ENCODE measurements around the gene SCT.
A peak's percentile ranks its signal among the peaks of the same experiment; 100 is the strongest.

Gene SCT

GRCh38 chr11:613369-613968 is 13.5 kb downstream of the SCT start:
- DNase-seq (no peak), ATAC-seq (replicated peaks) (no peak)
- H3K4me1 Mint-ChIP-seq = peaks cover 15 to 41% of the 10 kb centered on the region in 2 donors
- no peaks in the 10 kb centered on the region for H3K27me3 Mint-ChIP-seq
- H3K4me3 Mint-ChIP-seq = peak overlapping the region in 1 of 2 donors; percentile 6
- H3K36me3 Mint-ChIP-seq = peaks cover 23 to 29% of the 10 kb centered on the region in 2 donors
- peak overlapping the region; percentile 42 for H3K27ac Mint-ChIP-seq
- H3K9me3 Mint-ChIP-seq = no peaks in the 10 kb centered on the region

- peaks cover 15 to 41% of the 10 kb centered on the region in 2 donors for H3K4me1 Mint-ChIP-seq
- no peaks in the 10 kb centered on the region for H3K9me3 Mint-ChIP-seq
- no peaks in the 10 kb centered on the region for H3K27me3 Mint-ChIP-seq
- ATAC-seq (replicated peaks) (no peak), DNase-seq (no peak)
- H3K36me3 Mint-ChIP-seq = peaks cover 24 to 28% of the 10 kb centered on the region in 2 donors
- H3K27ac Mint-ChIP-seq = no peak overlapping the region
- no peak overlapping the region for H3K4me3 Mint-ChIP-seq
These were observed 14.1 kb downstream of the SCT start for GRCh38 chr11:612961-613300.

DNA sequence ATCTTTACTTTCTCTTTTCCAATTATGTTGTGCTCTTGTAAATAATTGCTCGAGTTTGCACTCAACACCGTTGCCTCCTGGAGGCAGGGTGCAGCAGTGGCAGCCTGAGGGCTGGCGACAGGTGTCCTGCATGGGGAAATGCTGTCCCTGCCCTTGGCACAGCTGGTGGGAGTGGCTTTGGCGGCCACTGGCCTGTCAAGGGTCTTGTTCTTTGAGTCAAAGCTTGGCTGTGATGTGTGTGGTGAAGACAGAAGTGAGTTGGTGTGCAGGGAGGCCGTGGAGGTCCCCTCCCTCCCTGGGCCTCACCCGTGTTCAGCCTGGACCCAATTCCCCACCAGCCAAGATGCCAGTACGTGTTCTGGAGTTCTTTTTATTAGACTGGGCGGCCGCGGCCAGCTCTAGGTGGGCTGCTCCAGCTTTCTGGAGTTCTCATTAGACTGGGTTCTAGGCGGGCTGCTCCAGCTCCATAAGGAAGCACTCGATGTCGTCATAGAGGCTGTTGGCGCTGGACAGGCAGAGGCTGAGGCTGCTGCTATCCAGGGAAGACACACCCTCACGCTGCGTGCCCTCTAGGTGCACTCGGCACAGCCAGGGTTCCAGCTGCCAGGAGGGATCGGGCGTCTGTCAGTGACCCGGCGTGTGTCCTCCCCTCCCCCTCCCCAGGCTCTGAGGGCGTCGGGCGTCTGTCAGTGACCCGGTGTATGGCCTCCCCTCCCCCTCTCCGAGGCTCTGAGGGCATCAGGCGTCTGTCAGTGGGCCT is 14.6 kb downstream of the SCT start:
- DNase-seq (no peak), ATAC-seq (replicated peaks) (no peak)
- Mint-ChIP-seq H3K4me3 (peak overlapping the region; percentile 36 to 37), H3K27ac (peak overlapping the region; percentile 88), H3K36me3 (peaks cover 27 to 28% of the 10 kb centered on the region in 2 donors), H3K4me1 (peaks cover 15 to 41% of the 10 kb centered on the region in 2 donors), H3K27me3 (no peaks in the 10 kb centered on the region), H3K9me3 (no peaks in the 10 kb centered on the region)

GRCh38 chr11:611001-611996 is 15.7 kb downstream of the SCT start:
- Mint-ChIP-seq H3K27me3 (no peaks in the 10 kb centered on the region), H3K4me1 (peaks cover 10 to 32% of the 10 kb centered on the region in 2 donors)

DNA sequence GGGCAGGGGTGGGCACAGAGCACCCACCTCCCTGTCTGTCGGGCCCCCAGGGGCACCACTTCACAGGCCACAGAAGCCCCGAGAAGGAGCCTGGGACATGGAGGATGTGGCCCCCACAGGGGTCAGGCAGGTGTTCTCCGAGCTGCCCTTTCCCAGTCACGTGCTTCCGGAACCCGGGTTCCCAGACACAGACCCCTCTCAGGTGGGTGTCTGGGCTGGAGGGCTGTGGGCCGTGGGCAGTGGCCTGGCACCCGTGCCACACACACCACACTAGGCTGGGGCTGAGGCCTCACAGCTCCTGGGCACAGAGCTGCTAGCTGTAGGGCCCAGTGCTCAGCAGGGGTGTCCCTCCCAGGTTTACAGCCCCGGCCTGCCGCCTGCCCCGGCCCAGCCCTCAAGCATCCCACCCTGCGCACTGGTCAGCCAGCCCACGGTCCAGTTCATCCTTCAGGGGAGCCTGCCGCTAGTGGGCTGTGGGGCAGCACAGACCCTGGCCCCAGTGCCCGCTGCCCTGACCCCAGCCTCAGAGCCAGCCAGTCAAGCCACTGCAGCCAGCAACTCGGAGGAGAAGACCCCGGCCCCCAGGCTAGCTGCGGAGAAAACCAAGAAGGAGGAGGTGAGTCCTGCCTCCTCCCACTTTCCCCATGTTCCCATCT is 16.7 kb downstream of the SCT start:
- no peak for ATAC-seq (replicated peaks)
- Mint-ChIP-seq H3K4me1 (peaks cover 9 to 28% of the 10 kb centered on the region in 2 donors), H3K4me3 (no peak overlapping the region), H3K27me3 (no peaks in the 10 kb centered on the region), H3K27ac (peak overlapping the region; percentile 56), H3K9me3 (no peaks in the 10 kb centered on the region), H3K36me3 (peaks cover 32 to 35% of the 10 kb centered on the region in 2 donors)
- DNase-seq = no peak

More at GRCh38 chr11:611001-611996, 15.7 kb downstream of the SCT start:
- DNase-seq (no peak), ATAC-seq (replicated peaks) (no peak)
- Mint-ChIP-seq H3K36me3 (peaks cover 31 to 34% of the 10 kb centered on the region in 2 donors), H3K9me3 (no peaks in the 10 kb centered on the region), H3K4me3 (no peak overlapping the region), H3K27ac (peak overlapping the region; percentile 62)

DNA sequence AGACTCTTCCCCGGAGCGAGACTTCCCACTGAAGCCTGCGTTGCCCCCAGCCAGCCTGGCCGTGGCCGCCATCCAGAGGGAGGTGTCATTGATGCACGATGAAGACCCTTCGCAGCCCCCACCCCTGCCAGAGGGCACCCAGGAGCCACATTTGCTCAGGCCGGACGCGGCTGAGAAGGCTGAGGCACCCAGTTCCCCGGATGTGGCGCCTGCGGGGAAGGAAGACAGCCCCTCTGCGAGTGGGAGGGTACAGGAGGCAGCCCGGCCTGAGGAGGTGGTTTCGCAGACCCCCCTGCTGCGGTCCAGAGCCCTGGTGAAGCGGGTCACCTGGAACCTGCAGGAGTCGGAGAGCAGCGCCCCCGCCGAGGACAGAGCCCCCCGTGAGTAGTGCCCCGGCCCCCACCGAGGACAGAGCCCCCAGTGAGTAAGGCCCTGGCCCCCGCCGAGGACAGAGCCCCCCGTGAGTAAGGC is 17.6 kb downstream of the SCT start:
- Mint-ChIP-seq H3K4me1 (peaks cover 8 to 22% of the 10 kb centered on the region in 2 donors), H3K36me3 (peaks cover 36 to 39% of the 10 kb centered on the region in 2 donors), H3K27ac (no peak overlapping the region), H3K4me3 (no peak overlapping the region), H3K9me3 (no peaks in the 10 kb centered on the region), H3K27me3 (no peaks in the 10 kb centered on the region)
- ATAC-seq (replicated peaks) (no peak), DNase-seq (no peak)

GRCh38 chr11:608791-609251 is 18.2 kb downstream of the SCT start:
- Mint-ChIP-seq H3K36me3 (peaks cover 38 to 44% of the 10 kb centered on the region in 2 donors), H3K9me3 (no peaks in the 10 kb centered on the region)

GRCh38 chr11:607971-608659 is 18.9 kb downstream of the SCT start:
- H3K27ac Mint-ChIP-seq = peak overlapping the region; percentile 80
- DNase-seq = no peak

More at GRCh38 chr11:608791-609251, 18.2 kb downstream of the SCT start:
- H3K4me3 Mint-ChIP-seq = no peak overlapping the region
- ATAC-seq (replicated peaks) (no peak), DNase-seq (no peak)
- H3K27me3 Mint-ChIP-seq = no peaks in the 10 kb centered on the region
- H3K4me1 Mint-ChIP-seq = peaks cover 4 to 17% of the 10 kb centered on the region in 2 donors
- H3K27ac Mint-ChIP-seq = no peak overlapping the region

DNA sequence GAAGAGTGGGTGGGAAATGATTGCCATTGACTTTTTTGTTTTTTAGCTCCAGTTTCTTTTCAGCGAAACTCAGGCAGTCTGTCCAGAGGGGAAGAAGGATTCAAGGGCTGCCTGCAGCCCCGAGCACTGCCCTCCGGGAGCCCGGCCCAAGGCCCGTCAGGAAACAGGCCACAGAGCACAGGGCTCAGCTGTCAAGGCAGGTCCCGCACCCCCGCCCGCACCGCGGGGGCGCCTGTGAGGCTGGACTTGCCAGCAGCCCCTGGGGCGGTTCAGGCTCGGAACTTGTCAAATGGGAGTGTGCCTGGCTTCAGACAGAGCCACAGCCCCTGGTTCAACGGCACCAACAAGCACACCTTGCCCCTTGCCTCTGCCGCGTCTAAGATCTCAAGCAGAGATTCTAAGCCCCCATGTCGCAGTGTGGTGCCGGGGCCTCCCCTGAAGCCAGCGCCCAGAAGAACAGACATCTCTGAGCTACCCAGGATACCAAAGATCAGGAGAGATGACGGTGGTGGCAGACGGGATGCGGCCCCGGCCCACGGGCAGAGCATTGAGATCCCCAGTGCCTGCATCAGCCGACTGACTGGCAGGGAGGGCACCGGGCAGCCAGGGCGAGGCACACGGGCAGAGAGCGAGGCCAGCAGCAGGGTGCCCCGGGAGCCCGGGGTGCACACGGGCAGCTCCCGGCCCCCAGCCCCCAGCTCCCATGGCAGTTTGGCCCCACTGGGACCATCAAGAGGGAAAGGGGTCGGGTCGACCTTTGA is 19.8 kb downstream of the SCT start:
- Mint-ChIP-seq H3K9me3 (no peaks in the 10 kb centered on the region), H3K27me3 (no peaks in the 10 kb centered on the region), H3K27ac (peak overlapping the region; percentile 11), H3K36me3 (peaks cover 34 to 37% of the 10 kb centered on the region in 2 donors), H3K4me1 (peaks cover under 1 to 3% of the 10 kb centered on the region in 2 donors), H3K4me3 (no peak overlapping the region)
- DNase-seq (no peak), ATAC-seq (replicated peaks) (no peak)

More at GRCh38 chr11:607971-608659, 18.9 kb downstream of the SCT start:
- H3K4me1 Mint-ChIP-seq = peaks cover 3 to 10% of the 10 kb centered on the region in 2 donors
- H3K36me3 Mint-ChIP-seq = peaks cover 38 to 41% of the 10 kb centered on the region in 2 donors
- no peak for ATAC-seq (replicated peaks)
- no peaks in the 10 kb centered on the region for H3K9me3 Mint-ChIP-seq
- no peak overlapping the region for H3K4me3 Mint-ChIP-seq
- H3K27me3 Mint-ChIP-seq = no peaks in the 10 kb centered on the region

GRCh38 chr11:606245-606644 is 20.7 kb downstream of the SCT start:
- H3K27ac Mint-ChIP-seq = no peak overlapping the region
- no peaks in the 10 kb centered on the region for H3K9me3 Mint-ChIP-seq
- DNase-seq (no peak), ATAC-seq (replicated peaks) (no peak)
- H3K4me3 Mint-ChIP-seq = no peak overlapping the region
- H3K4me1 Mint-ChIP-seq = no peaks in the 10 kb centered on the region
- H3K27me3 Mint-ChIP-seq = no peaks in the 10 kb centered on the region
- peaks cover 41% of the 10 kb centered on the region in 2 donors for H3K36me3 Mint-ChIP-seq

GRCh38 chr11:605286-606129 is 21.5 kb downstream of the SCT start:
- Mint-ChIP-seq H3K36me3 (peaks cover 36 to 39% of the 10 kb centered on the region in 2 donors), H3K4me3 (no peak overlapping the region), H3K27ac (peak overlapping the region; percentile 37)

DNA sequence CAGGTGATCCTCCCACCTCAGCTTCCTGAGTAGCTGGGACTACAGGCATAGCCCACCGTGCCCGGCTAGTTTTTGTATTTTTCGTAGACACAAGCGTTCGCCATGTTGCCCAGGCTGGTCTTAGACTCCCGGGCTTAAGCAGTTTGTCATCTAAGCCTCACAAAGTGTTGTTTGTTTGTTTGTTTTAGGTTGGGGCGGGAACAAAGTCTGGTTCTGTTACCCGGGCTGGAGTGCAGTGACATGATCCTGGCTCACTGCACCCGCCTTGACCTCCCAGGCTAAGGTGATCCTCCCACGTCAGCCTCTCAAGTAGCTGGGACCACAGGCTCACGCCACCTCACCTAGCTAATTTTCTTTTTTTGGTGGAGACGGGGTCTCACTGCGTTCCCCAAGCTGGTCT is 23.8 kb downstream of the SCT start:
- Mint-ChIP-seq H3K4me3 (no peak overlapping the region), H3K36me3 (peaks cover 37 to 46% of the 10 kb centered on the region in 2 donors), H3K4me1 (no peaks in the 10 kb centered on the region), H3K9me3 (no peaks in the 10 kb centered on the region), H3K27me3 (no peaks in the 10 kb centered on the region), H3K27ac (no peak overlapping the region)
- no peak for DNase-seq
- ATAC-seq (replicated peaks) = no peak

More at GRCh38 chr11:605286-606129, 21.5 kb downstream of the SCT start:
- Mint-ChIP-seq H3K27me3 (no peaks in the 10 kb centered on the region), H3K4me1 (no peaks in the 10 kb centered on the region), H3K9me3 (no peaks in the 10 kb centered on the region)
- ATAC-seq (replicated peaks) (no peak), DNase-seq (no peak)

All from stimulated activated naive B cell treated with anti-CD40 and anti-IgM and Interleukin-4, amounts not matched to agents 10 μg/mL and 1 μg/mL and 100 μg/mL, for 72 hours (primary cell).